Stimulated activated CD8-positive, alpha-beta memory T cell treated with anti-CD3 and anti-CD28 coated beads, Interleukin-12 subunit alpha, Interleukin-12 subunit beta, amount 100 ng/mL, for 24 hours (primary cell): ENCODE results near the gene BHLHA9.
"Not testable (repeated sequence)": the region's sequence is repeated elsewhere in the genome, so short reads cannot be mapped to it uniquely, and the experiment has no call there.

Experiments
- DNase-seq: peaks from one replicate; pipeline ENCODE4 v3.0.0-alpha.2; 2020; ENCODE audit errors: extremely low read depth

BHLHA9 gene

DNA sequence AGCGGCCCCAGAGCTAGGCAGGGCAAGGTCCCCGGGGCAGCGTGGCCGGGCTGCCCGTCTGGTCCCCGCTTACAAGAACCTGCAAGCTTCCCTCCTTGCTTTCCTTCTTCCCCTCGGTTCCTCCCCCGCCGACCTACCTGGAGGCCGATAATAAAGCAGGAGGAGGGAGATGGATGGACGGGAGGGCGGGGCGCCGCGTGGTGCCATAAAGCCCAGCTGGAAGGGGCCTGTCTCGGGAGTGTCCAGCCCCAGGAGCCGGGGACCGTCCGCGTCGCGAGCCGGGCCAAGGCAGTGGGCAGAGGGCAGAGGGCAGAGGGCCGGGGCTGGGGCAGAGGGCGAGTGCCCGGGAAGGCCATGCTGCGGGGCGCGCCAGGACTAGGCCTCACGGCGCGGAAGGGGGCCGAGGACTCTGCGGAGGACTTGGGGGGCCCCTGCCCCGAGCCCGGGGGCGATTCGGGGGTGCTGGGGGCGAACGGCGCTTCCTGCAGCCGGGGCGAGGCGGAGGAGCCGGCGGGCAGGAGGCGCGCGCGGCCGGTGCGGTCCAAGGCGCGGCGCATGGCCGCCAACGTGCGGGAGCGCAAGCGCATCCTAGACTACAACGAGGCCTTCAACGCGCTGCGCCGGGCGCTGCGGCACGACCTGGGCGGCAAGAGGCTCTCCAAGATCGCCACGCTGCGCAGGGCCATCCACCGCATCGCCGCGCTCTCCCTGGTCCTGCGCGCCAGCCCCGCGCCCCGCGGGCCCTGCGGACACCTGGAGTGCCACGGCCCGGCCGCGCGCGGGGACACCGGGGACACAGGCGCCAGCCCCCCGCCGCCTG, at the start of gene BHLHA9:
TSS of gene BHLHA9 (plus strand) at position 235 of the 820 bp plus-strand sequence. CDS start at position 355, 120 bp downstream.
- DNase-seq: no peak

DNA sequence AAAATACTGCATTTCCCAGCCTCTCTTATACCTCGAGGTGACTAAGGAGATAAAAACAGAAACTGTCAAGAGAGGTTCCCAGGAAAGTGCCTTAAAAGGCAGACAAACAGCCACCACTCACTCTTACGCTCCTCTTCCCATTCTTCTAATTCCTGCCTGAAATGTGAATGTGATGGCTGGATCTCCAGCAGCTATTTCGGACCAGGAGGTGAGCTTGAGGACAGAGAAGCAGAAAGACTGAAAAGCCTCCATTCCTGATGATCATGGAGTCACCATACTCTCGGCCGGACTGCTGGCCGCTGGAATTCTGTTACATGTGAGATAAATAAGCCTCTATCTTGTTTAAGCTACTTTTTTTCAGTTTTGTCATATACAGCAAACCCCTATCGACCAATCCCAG, 49.0 kb upstream of the BHLHA9 start:
- no peak for DNase-seq

- no peak for DNase-seq
Observed at GRCh38 chr17:1222321-1222720, 47.9 kb upstream of the BHLHA9 start.

- no peak for DNase-seq
Observed at GRCh38 chr17:1223662-1224061, 46.6 kb upstream of the BHLHA9 start.

GRCh38 chr17:1224330-1224729, 45.9 kb upstream of the BHLHA9 start:
- DNase-seq: no peak

DNA sequence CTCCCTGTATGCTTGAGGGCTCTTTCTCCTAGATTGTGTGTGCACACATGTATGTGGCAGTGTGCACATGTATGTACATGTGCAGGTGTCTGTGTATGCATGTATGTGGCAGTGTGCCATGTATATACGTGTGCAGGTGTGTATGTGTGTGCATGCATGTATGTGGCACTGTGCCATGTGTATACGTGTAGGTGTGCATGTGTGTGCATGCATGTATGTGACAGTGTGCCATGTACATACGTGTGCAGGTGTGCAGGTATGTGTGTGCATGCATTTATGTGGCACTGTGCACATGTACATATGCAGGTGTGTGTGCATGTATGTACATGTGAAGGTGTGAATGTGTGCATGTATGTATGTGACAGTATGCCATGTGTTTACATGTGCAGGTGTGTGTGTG, 43.9 kb upstream of the BHLHA9 start:
- no peak for DNase-seq

DNA sequence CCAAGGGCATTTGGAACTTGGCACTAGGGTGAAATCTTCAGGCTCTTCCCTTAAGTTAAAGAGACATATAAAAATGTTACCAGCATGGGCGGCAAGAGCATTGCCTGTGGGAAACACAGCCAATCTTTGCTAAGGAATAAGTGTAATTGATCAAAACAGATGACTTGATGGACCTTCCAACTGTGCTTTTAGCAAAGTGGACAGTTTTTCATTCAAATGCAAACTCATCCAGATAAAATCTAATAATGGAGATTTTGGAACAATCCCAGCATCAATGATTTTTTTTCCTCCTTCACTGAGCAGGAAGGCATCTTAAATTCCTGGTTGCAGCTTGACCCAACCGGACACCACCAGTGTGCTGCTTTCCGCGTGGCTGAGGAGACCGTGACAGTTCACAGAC, 42.9 kb upstream of the BHLHA9 start:
- DNase-seq: no peak

- DNase-seq: no peak
Observed at GRCh38 chr17:1227917-1228780, 42.1 kb upstream of the BHLHA9 start.

- DNase-seq: no peak
Observed at GRCh38 chr17:1228781-1229348, 41.4 kb upstream of the BHLHA9 start.

GRCh38 chr17:1229349-1229899, 40.8 kb upstream of the BHLHA9 start:
- DNase-seq: no peak

DNA sequence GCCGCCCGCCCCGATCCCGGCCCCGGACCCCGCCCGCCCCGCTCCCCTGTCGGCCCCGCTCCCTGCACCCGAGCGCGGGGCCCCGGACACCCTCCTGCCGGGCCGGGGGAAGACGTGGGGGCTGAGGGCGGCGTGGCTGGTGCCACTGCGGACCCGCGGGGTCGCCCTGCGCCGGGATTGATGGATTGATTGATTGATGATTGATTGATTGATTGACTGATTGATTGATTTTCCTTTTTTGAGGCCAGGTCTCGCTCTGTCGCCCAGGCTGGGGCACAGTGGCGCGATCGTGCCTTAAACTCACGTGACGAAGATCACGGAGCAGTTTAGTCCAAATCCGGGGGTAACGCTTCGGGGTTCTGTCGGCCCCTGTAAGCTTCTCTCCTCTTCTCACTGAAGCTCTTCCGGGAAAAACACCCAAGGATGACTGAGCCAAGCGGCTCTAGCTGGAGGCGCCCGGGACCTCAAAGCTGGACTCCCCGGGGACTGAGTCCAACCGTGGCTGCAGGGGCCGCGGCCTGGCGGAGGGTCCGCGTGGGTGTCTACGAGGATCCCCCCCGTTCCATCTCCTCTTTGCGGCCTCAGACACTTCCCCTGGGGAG, 40.2 kb upstream of the BHLHA9 start:
- no peak for DNase-seq

GRCh38 chr17:1231456-1231855, 38.8 kb upstream of the BHLHA9 start:
- no peak for DNase-seq

- DNase-seq: no peak
Observed at GRCh38 chr17:1232331-1232730, 37.9 kb upstream of the BHLHA9 start.

DNA sequence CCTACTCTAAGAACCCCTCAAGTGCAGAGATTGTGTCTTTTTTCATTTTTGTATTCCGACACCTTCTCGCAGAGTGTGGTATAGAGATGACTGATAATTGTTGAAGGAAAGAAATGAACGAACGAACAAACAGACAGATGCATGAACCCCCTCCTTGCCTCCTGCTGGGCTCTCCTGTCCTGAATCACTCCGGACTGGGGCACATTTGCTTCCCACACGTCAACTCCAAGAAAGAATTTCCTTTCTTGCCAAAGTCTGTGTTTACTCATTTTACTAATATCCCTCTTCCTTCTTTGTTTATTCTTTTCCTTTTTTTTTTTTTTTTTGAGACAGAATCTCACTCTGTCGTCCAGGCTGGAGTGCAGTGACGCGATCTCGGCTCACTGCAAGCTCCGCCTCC, 37.5 kb upstream of the BHLHA9 start:
- DNase-seq: no peak

DNA sequence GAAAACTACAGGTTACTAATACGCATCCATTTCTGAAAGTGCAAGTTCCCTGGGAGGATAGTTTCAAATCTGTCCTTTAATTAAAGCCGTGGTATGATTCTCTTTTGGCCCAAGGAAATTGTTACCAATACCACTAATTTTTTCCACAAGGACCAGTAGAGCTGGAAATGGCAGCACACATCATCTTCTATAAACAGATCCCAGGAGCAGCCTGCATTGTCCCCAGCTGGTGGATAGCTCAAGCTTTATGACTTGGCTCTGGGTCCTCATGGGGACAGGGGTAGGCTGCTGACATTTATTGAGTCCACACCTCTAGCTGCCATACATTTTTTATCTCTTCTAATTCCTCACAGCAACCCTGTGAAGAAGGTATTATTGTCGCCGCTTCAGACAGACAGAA, 35.8 kb upstream of the BHLHA9 start:
- no peak for DNase-seq

DNA sequence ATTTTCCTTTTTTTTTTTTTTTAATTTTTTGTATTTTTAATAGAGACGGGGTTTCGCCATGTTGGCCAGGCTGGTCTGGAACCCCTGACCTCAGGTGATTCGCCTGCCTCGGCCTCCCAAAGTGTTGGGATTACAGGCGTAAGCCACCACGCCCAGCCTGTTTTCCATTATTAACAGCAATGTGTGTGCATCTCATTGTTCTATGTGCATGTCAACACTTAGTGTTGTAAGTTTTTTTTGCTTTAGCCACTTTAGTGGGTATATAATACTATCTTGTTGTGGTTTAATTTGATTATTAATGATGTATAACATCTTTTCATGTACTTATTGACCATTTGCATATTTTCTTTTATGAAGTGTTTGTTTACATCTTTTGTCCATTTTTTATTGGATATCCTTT, 32.8 kb upstream of the BHLHA9 start:
- DNase-seq: no peak

- DNase-seq: no peak
Observed at GRCh38 chr17:1239210-1239609, 31.0 kb upstream of the BHLHA9 start.

DNA sequence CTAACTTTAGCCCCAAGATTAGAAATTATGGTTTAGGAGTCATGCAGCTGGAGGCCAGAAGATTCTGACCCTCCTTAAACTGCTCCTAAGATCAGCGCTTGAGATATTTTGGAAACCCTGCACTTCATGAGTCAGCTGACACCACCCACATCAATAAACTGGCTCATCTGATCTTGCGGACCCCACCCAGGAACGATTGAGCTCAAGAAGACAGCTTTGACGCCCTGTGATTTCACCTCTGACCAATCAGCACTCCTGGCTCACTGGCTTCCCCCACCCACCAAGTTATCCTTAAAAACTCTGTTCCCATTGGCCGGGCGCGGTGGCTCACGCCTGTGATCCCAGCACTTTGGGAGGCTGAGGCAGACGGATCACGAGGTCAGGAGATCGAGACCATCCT, 29.8 kb upstream of the BHLHA9 start:
- not testable (repeated sequence) for DNase-seq

DNA sequence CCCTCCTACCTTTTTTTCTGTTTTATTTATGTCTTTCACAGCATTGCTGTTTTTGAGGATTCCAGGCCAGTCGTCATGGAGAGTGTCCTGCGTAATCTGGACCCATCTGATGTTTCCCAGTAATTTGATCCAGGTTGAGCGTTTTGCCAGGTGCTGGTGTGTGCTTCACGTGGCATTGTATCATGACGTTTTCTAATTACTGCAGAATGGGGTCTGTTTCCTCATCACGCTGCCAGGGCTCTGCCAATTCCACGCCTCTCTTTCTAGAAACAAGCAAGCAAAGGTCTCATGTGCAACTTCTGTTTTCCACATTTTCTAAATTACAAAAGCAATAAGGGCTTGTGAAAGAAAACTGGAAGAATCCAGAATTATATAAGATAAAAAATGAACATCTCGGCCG, 28.3 kb upstream of the BHLHA9 start:
- DNase-seq: no peak

- no peak for DNase-seq
Observed at GRCh38 chr17:1244606-1245012, 25.6 kb upstream of the BHLHA9 start.

GRCh38 chr17:1251866-1252608, 18.2 kb upstream of the BHLHA9 start:
- DNase-seq: no peak
